ENCODE results near the gene NPAS3.

The NPAS3 gene

GRCh38 chr14:33165926-33166289 lies 227.2 kb downstream of the NPAS3 start:
- DNase-seq (ENCODE audit: low spot score): no peak
- no peak overlapping the region for H3K27ac ChIP-seq
- TF ChIP-seq CTCF (conservative IDR thresholded peaks at IDR 0.05; ENCODE audit: low read depth): no peak
- POLR2A ChIA-PET (ENCODE audit: low non-redundant PET): no interaction called here
- CTCF ChIA-PET: no interaction called here

GRCh38 chr14:33175951-33176350 lies 237.3 kb downstream of the NPAS3 start:
- H3K27ac ChIP-seq: no peak overlapping the region
- CTCF ChIA-PET: no interaction called here
- POLR2A ChIA-PET (ENCODE audit: low non-redundant PET): no interaction called here
- DNase-seq (ENCODE audit: low spot score): no peak
- TF ChIP-seq CTCF (conservative IDR thresholded peaks at IDR 0.05; ENCODE audit: low read depth): no peak

DNA sequence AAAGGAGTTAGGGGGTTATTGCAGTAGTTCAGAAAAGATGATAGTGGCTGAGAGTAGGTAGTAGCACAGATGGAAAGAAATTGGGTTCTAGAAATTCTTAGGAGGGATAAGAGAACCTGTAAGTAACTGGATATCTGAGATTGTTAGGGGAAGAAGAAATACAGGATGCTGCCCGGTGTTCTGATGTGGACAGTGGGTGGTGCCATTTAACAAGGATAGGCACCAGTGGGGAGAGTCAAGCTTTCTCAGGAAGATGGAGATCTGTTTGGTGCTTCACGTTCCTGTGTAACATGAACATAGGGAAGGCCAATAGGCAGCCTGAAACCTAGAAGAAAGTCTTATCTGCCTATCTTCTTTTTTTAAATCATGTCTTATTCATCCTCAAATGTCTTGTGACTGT lies 245.9 kb downstream of the NPAS3 start:
- POLR2A ChIA-PET (ENCODE audit: low non-redundant PET): no interaction called here
- no peak overlapping the region for H3K27ac ChIP-seq
- TF ChIP-seq CTCF (conservative IDR thresholded peaks at IDR 0.05; ENCODE audit: low read depth): no peak
- CTCF ChIA-PET: interaction anchor here (0.6 kb wide), 1 partner anchor 12 kb away, joined by 4 read pairs; no protein-coding TSS in a partner anchor
- DNase-seq (ENCODE audit: low spot score): no peak

GRCh38 chr14:33186656-33187055 lies 248.0 kb downstream of the NPAS3 start:
- no peak overlapping the region for H3K27ac ChIP-seq
- TF ChIP-seq CTCF (conservative IDR thresholded peaks at IDR 0.05; ENCODE audit: low read depth): no peak
- DNase-seq (ENCODE audit: low spot score): no peak
- ChIA-PET POLR2A (ENCODE audit: low non-redundant PET) (no interaction called here), CTCF (no interaction called here)

DNA sequence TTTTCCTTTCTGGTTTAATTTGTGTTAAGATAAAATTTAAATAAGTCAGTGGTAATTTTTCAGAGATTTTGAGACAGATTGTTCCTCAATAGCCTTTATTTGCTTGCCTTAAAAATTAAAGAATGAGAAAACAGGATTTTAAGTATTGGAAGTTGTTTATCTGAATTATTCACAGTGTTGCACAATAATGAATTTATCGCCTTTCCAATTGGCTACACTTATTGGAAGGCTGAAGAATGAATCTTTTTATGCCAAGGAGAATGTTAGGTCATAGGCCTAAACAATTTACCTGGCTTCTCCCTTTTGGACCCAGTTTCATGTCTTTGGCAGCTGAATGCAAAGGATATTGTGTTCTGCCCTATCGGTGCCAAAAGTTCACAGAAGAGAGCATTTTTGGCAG lies 250.2 kb downstream of the NPAS3 start:
- CTCF ChIA-PET: no interaction called here
- DNase-seq (ENCODE audit: low spot score): no peak
- TF ChIP-seq CTCF (conservative IDR thresholded peaks at IDR 0.05; ENCODE audit: low read depth): no peak
- no peak overlapping the region for H3K27ac ChIP-seq
- POLR2A ChIA-PET (ENCODE audit: low non-redundant PET): no interaction called here

DNA sequence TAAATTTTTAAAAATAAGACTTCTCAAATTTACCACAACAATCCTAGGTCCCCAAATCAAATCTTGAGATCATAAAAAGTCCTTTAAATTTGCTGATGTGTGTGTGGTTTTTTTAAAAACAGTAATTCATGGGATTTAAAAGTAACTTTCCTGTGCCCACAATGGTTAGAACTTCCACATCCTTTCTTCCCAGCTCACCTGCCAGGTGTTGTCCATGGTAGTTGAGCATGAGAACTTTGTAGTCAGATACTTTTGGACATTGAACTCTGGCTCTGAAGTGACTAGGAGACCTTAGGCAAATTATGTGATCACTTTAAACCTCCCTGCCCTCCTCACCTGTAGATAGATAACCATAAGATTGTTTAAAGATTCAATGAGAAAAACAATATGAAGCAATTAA lies 253.2 kb downstream of the NPAS3 start:
- POLR2A ChIA-PET (ENCODE audit: low non-redundant PET): no interaction called here
- no peak for DNase-seq (ENCODE audit: low spot score)
- no peak overlapping the region for H3K27ac ChIP-seq
- no peak for TF ChIP-seq CTCF (conservative IDR thresholded peaks at IDR 0.05; ENCODE audit: low read depth)
- CTCF ChIA-PET: no interaction called here

GRCh38 chr14:33194551-33194950 lies 255.9 kb downstream of the NPAS3 start:
- no peak for DNase-seq (ENCODE audit: low spot score)
- H3K27ac ChIP-seq: no peak overlapping the region
- CTCF ChIA-PET: interaction anchor here (0.7 to 1.1 kb wide), 2 partner anchors 43 to 598 kb away, joined by 3 read pairs; no protein-coding TSS in a partner anchor
- no peak for TF ChIP-seq CTCF (conservative IDR thresholded peaks at IDR 0.05; ENCODE audit: low read depth)
- POLR2A ChIA-PET (ENCODE audit: low non-redundant PET): no interaction called here

All from RWPE1 (cell line).